Measurements from ENCODE around the gene CCDC136. TPM values are rescaled to one million over a fixed set of nuclear protein-coding genes. Genes with fewer than 3 reads are reported as not detected.

CCDC136 gene
- total and polyA plus RNA-seq, 10 donors: 0.77 to 9.8 (median 4.5) TPM

DNA sequence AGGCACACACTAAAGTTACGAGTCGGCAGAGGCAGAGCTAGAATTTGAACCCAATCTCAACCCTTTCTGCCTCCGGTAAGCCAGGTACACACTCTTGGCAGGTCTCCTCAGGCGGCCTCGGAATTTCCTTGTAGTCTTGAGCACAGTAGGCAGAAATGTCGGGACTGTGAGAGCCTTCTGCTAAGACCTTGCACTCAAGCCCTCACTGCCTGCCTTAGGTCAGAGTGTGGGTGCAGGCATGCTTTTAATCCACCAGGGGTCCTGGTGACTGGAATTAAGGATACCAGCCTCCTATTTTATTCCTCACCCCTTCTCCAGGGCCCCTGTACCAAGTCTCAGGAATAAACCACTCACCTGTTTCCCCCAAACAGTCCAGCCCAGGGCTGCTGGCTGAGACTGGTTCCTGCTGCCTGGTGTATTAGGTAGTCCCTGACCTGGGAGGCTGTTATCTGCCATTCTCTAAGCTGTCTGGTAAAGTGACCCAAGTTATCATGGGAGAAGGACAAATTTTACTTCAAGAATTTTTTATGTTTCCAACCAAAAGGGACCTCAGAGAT, 71.7 kb downstream of the CCDC136 start:
- TF ChIP-seq, protein P1, sequence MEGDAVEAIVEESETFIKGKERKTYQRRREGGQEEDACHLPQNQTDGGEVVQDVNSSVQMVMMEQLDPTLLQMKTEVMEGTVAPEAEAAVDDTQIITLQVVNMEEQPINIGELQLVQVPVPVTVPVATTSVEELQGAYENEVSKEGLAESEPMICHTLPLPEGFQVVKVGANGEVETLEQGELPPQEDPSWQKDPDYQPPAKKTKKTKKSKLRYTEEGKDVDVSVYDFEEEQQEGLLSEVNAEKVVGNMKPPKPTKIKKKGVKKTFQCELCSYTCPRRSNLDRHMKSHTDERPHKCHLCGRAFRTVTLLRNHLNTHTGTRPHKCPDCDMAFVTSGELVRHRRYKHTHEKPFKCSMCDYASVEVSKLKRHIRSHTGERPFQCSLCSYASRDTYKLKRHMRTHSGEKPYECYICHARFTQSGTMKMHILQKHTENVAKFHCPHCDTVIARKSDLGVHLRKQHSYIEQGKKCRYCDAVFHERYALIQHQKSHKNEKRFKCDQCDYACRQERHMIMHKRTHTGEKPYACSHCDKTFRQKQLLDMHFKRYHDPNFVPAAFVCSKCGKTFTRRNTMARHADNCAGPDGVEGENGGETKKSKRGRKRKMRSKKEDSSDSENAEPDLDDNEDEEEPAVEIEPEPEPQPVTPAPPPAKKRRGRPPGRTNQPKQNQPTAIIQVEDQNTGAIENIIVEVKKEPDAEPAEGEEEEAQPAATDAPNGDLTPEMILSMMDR (IDR thresholded peaks at IDR 0.05 in 8 of 11, conservative IDR thresholded peaks at IDR 0.05 in 3 of 11): peak in 9 of 11 experiments; percentile 8 to 66 (median 41)
- TF ChIP-seq POLR2AphosphoS5 (IDR thresholded peaks at IDR 0.05): no peak
- 0 to 2% (median 2%) methylated on average over 6 of the region's 6 CpGs for WGBS, 5 donors
- intact Hi-C loops (cut with DNase I; ENCODE audit: low total_unique reads): no loop called here

DNA sequence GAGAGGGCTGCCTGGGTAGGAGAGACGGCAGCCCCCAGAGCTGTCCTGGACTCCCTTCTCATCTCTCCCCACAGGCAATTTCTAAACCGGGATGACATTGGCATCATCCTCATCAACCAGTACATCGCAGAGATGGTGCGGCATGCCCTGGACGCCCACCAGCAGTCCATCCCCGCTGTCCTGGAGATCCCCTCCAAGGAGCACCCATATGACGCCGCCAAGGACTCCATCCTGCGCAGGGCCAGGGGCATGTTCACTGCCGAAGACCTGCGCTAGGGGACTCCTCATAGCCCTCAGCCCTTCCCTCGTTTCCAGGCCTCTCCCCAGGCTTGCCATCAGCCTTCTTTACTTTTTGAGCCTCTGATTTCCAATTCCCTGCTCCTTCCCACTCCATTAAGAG, 73.5 kb downstream of the CCDC136 start:
- intact Hi-C loops (cut with DNase I; ENCODE audit: low total_unique reads): no loop called here
- H3K4me1 ChIP-seq: peaks cover 14 to 66% (median 43%) of the 10 kb centered on the region in 6 donors
- no peaks in the 10 kb centered on the region for H3K9me3 ChIP-seq
- no peak for DNase-seq
- H3K27ac ChIP-seq: no peak overlapping the region
- no peak overlapping the region for H3K4me3 ChIP-seq
- peaks cover 0 to 16% (median 14%) of the 10 kb centered on the region in 7 donors for H3K27me3 ChIP-seq (replicated peaks in 1 of 7)
- WGBS, 5 donors: 95 to 97% (median 96%) methylated on average over 12 of the region's 12 CpGs
- H3K36me3 ChIP-seq: peaks cover 0 to 26% (median 14%) of the 10 kb centered on the region in 6 donors
- no peak for TF ChIP-seq POLR2AphosphoS5 (IDR thresholded peaks at IDR 0.05)
- TF ChIP-seq, protein P1 (IDR thresholded peaks at IDR 0.05 in 8 of 11, conservative IDR thresholded peaks at IDR 0.05 in 3 of 11): no peak

More for the DNA sequence above, 71.7 kb downstream of the CCDC136 start:
- Histone ChIP-seq H3K9me3 (no peaks in the 10 kb centered on the region), H3K4me1 (peaks cover 8 to 58% (median 30%) of the 10 kb centered on the region in 6 donors), H3K36me3 (peaks cover 0 to 26% (median 14%) of the 10 kb centered on the region in 6 donors), H3K4me3 (peak overlapping the region; percentile 69 to 92 (median 79)), H3K27me3 (replicated peaks in 1 of 7) (no peaks in the 10 kb centered on the region), H3K27ac (peak overlapping the region in 6 of 8 donors; percentile 75 to 90 (median 86))
- DNase-seq: no peak

DNA sequence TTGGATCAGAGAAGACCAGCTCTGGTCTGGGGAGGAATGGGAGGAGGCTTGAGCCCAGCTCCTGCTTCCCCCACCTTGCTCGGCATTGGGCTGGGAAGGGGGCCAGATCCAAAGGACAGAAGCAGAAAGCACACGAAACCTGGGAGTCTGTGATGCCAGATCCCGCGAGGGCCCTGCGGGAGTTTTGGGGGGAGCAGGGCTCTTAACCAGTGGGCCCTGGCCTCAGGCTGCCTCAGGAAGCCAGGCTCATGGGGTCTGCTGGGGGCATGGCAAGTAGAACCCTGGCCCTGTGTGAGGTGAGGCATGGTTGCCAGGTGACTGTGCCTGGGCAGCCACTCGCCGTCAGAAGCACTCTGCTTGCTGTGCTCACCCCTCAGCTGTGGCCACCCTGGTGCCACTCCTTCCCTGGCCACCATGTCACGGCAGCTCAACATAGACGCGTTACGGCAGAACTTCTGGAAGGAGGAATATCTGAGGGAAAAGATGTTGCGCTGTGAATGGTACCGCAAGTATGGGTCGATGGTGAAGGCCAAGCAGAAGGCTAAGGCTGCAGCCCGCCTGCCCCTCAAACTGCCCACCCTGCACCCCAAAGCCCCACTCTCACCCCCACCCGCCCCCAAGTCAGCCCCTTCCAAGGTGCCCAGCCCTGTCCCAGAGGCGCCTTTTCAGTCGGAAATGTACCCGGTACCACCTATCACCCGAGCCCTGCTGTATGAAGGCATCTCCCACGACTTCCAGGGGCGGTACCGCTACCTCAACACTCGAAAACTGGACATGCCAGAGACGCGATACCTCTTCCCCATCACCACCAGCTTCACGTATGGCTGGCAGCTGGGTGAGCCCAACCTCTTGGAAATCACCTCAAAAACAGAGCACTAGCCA, 74.5 kb downstream of the CCDC136 start:
- Histone ChIP-seq H3K27ac (no peak overlapping the region), H3K27me3 (replicated peaks in 1 of 7) (peaks cover 0 to 23% (median 19%) of the 10 kb centered on the region in 7 donors), H3K4me3 (no peak overlapping the region), H3K4me1 (peaks cover 14 to 70% (median 45%) of the 10 kb centered on the region in 6 donors), H3K9me3 (no peaks in the 10 kb centered on the region), H3K36me3 (peaks cover 0 to 26% (median 14%) of the 10 kb centered on the region in 6 donors)
- DNase-seq: no peak
- intact Hi-C loops (cut with DNase I; ENCODE audit: low total_unique reads): no loop called here
- TF ChIP-seq POLR2AphosphoS5 (IDR thresholded peaks at IDR 0.05): peak in 1 of 3 donors; percentile 55
- TF ChIP-seq, protein P1 (IDR thresholded peaks at IDR 0.05 in 8 of 11, conservative IDR thresholded peaks at IDR 0.05 in 3 of 11): no peak
- 92 to 96% (median 95%) methylated on average over 24 to 27 of the region's 27 CpGs for WGBS, 5 donors

DNA sequence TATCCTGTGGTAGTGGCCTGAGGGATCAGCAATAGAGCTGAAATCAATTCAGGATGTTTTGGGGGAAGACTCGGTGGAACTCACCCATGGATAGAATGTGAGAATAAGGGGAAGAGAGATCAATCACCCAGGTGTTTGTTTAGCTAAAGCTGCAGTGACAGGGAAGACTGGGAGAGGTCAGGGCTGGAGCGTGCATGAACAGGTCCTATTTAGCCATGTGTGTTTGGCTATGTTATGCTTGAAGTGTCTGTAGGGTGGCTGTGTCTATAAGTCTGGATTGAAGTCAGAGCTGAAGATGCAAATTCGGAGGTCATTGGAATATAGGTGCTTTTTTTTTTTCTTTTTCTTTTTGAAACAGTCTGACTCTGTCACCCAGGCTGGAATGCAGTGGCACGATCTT, 75.5 kb downstream of the CCDC136 start:
- TF ChIP-seq POLR2A (IDR thresholded peaks at IDR 0.05): no peak
- TF ChIP-seq POLR2AphosphoS5 (IDR thresholded peaks at IDR 0.05): no peak
- TF ChIP-seq, protein P1 (IDR thresholded peaks at IDR 0.05 in 8 of 11, conservative IDR thresholded peaks at IDR 0.05 in 3 of 11): no peak
- H3K36me3 ChIP-seq: peaks cover 0 to 26% (median 14%) of the 10 kb centered on the region in 6 donors
- peaks cover 14 to 66% (median 42%) of the 10 kb centered on the region in 6 donors for H3K4me1 ChIP-seq
- H3K4me3 ChIP-seq: no peak overlapping the region
- no peak overlapping the region for H3K27ac ChIP-seq
- peaks cover 0 to 23% (median 19%) of the 10 kb centered on the region in 7 donors for H3K27me3 ChIP-seq (replicated peaks in 1 of 7)
- no peaks in the 10 kb centered on the region for H3K9me3 ChIP-seq
- intact Hi-C loops (cut with DNase I; ENCODE audit: low total_unique reads): no loop called here
- 86 to 92% (median 90%) methylated on average over 4 of the region's 4 CpGs for WGBS, 5 donors
- no peak for DNase-seq
